GM12873 (cell line): Measurements from ENCODE around the gene ZBTB33.

Experiments used
- TF ChIP-seq, protein P1 (sequence below): IDR thresholded peaks from 2 replicates; pipeline ENCODE4 v1.5.1; 2012; ENCODE audit warnings: low read depth, mild to moderate bottlenecking, moderate library complexity, low read length, control low read depth; ENCODE audit not compliant: insufficient read depth; ENCODE audit errors: missing control alignments

Gene ZBTB33, protein sequence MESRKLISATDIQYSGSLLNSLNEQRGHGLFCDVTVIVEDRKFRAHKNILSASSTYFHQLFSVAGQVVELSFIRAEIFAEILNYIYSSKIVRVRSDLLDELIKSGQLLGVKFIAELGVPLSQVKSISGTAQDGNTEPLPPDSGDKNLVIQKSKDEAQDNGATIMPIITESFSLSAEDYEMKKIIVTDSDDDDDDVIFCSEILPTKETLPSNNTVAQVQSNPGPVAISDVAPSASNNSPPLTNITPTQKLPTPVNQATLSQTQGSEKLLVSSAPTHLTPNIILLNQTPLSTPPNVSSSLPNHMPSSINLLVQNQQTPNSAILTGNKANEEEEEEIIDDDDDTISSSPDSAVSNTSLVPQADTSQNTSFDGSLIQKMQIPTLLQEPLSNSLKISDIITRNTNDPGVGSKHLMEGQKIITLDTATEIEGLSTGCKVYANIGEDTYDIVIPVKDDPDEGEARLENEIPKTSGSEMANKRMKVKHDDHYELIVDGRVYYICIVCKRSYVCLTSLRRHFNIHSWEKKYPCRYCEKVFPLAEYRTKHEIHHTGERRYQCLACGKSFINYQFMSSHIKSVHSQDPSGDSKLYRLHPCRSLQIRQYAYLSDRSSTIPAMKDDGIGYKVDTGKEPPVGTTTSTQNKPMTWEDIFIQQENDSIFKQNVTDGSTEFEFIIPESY

DNA sequence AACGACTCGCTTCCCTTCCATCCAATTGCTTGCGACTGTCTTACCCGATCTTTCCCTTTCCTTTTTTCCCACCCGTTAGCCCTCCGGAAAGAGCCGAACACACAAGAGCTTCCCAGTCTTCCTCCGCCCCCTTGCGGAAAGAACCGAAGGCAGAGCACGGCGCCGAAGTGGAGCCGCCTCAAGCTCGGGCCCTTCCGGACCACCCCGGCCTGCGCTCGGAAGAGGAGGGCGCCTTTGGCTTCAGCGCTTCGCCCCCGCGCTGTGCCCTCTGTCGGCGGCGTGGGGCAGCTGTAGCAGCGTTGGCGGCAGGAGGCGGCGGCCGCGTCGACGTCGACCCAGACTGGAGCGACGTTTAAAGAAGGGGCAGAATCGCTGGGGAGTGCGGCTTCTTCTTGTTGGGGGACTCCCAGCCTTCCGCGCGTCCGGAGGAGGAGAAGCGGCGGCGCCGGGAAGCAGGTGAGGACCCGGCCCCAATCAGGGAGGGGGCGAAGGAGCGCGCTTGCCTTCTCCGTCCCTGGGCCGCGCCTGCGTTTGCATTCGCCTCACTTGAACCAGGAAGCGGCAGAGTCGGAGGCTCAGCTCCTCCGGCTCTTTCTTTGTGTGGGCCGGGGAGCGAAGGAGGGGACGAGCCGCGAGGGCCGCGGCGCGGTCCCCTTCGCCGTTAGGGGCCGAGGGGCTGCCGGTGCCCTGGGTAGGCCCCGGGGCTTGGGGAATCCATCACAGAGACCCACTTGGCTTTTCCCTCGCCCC is at the start of gene ZBTB33:
ZBTB33 (plus strand) TSS at position 291 of the 750 bp plus-strand sequence. CDS start 2,604 bp downstream, outside the sequence.
- TF ChIP-seq, protein P1, sequence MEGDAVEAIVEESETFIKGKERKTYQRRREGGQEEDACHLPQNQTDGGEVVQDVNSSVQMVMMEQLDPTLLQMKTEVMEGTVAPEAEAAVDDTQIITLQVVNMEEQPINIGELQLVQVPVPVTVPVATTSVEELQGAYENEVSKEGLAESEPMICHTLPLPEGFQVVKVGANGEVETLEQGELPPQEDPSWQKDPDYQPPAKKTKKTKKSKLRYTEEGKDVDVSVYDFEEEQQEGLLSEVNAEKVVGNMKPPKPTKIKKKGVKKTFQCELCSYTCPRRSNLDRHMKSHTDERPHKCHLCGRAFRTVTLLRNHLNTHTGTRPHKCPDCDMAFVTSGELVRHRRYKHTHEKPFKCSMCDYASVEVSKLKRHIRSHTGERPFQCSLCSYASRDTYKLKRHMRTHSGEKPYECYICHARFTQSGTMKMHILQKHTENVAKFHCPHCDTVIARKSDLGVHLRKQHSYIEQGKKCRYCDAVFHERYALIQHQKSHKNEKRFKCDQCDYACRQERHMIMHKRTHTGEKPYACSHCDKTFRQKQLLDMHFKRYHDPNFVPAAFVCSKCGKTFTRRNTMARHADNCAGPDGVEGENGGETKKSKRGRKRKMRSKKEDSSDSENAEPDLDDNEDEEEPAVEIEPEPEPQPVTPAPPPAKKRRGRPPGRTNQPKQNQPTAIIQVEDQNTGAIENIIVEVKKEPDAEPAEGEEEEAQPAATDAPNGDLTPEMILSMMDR: peak; percentile 59

DNA sequence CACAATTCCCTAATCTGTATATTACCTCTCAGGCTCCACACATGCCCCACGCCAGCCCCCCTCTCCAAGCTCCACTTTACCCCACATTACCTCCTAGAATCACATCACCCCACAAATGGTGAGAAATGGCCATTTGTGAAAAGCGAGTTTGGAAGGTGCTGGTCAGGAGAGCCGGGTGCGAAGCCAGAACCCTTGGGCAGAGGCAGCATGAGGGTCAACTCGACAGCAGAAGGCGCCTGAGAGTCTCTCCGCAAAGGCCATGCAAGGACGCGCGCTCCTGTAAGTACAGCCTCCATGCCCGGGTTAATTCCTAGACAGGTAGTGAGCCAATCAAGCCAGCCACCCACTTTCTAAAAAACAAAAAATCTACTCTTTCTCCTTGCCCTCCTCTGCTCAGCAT is 49.8 kb upstream of the ZBTB33 start:
- TF ChIP-seq, protein P1: no peak

DNA sequence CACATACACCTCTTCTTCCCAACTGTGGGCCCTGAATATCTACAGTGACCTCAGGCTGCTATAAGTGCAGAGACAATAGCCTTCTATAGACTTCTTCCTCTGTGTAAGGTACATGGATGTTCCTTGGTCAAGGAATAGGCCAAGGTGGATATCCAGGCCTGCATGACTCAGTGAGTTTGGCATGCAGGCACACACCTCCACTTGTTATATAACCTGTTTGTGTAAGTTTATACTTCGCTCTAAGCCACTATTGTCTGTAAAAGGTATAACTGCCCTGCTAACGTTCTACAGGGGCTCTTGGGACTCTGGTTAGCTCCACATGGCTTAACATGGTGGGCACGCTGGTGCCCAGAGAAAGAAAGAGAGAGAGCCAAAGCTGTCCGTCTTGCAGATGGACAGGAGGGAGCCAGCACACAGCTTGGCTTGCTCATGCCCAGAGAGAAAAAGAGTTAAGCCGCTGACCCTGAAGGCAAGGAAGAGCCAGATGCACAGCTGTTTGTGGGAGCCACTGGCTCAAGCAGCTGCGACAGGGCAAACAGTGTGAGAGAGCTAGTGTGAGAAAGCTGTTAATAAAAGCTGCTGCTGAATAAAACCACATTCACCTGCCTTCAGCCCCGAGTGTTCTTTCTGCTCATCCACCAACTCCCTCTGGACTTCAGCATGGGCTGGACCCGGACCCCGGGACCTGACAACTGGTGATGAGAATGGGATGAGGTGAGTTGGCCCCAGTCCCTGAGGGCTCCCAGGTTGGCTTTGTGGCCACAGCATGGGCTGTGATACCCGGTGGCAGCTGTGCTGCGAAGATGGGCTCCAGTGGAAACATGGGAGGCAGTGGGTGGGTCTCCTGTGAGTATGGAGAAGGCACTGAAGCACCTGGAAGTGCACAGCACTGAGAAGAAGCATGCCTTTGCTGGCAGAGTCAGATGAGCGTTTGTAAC is 44.5 kb upstream of the ZBTB33 start:
- TF ChIP-seq, protein P1: no peak

DNA sequence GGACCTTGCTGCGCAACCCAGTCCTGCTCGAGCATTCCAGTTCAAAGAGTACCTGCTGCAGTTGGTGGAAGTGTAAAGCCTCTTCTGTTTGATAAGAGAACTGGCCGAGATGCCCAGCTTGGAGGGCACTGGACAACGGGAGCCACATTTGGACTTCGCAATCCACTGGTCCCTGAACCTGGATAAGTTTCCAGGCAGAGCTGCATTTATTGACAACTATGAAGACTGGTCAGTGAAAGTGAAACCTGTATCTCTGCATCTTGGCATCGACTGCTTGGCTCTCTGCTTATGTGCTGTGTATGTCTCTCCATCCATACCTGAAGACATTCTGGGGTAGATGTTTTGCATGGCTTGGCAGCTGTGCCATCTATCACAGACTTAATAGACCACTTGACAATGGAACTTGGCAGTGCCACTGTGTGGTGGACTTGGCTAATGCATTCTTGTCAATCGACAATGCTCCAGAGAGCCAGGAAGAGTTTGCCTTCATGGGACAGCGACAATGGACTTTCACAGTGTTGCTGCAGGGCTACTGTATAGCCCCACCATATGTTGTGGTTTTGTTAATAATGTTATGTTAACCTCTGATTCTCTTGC is 43.5 kb upstream of the ZBTB33 start:
- TF ChIP-seq, protein P1: no peak

DNA sequence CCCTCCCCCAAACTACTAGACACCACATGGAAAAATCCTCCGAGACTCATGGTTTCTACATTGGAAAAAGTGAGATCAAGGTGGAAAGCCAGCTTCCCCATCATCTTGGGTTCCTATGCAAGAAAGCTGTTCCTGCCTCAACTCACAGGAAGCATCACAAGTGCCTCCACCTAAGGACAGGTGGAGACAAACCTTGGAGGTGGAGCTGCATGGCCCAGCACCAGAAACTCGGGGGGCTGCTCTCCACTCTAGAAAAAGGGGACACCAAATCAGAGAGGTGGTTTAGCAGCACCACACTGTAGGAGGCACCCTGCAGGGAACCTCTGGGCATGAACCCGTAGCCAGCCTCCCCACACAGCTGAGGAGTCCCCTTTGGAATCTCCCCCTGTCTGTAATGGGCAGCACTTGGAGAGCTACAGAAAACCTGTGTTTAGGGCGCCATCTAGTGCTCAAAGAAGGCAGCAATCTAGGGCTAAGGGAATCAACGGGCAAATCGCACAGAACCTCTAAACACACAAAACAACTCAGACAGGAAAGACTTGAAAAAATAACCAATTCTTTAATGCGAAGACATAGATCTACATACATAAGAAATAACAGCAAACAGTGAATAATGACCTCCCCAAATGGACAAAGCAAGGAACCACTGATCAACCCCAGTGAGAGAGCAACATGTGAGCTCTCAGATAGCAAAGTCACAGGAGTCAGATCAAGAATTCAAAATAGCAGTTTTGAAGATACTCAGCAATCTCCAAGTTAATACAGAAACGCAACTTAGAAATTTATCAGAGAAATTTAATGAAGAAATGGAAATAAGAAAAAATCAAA is 37.0 kb upstream of the ZBTB33 start:
- TF ChIP-seq, protein P1: peak; percentile 89

DNA sequence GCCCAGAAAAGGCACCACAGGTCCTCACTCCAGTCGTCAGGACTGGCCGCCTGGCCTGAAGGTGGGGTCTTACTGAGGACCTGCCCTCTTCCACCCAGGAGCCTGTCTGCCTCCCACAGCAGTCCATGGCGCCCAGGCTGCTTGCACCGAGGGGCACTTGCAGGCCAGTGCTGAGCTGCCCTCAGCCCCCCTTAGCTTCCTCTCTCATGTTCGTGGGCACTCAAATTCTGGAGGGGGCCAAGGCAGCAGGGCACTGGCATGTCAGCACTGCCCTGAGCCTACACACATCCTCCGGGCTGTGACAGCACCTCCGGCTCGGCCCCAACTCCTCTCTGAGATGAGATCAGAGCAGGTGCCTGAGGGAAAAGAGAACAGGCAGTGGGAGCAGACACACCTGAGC is 27.2 kb upstream of the ZBTB33 start:
- TF ChIP-seq, protein P1: no peak
